GM12865 (cell line): ENCODE measurements around the gene ANKRD28.
A peak's percentile ranks its signal among the peaks of the same experiment; 100 is the strongest.

Experiments used
- DNase-seq: peaks from one replicate; pipeline ENCODE4 v3.0.0; 2010; ENCODE audit warnings: low read depth
- H3K4me3 ChIP-seq: 2 replicates; pipeline ENCODE4 v1.5.1; 2011; ENCODE audit warnings: mild to moderate bottlenecking, low read depth, low read length, control low read depth
- TF ChIP-seq, protein P1 (sequence below): IDR thresholded peaks from 2 replicates; pipeline ENCODE4 v1.5.1; 2011; ENCODE audit warnings: low read length, control low read depth, low read depth, inconsistent platforms; ENCODE audit not compliant: insufficient read depth; ENCODE audit errors: missing control alignments

ANKRD28 gene

DNA sequence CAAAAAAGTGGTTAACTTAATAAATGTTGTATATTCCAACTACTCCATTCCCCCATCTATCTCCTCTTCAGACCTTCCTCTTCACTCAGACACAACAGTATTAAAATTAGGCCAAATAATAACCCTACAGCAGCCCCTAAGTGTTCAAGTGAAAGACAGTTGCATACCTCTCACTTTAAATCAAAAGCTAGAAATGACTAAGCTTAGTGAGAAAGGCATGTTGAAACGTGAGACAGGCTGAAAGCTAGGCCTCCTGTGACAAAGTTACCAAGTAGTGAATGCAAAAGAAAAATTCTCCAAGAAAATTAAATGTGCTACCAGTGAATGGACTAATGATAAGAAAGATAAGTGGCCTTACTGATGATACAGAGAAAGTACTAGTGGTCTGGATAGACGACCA lies 71.7 kb downstream of the ANKRD28 start:
- TF ChIP-seq, protein P1, sequence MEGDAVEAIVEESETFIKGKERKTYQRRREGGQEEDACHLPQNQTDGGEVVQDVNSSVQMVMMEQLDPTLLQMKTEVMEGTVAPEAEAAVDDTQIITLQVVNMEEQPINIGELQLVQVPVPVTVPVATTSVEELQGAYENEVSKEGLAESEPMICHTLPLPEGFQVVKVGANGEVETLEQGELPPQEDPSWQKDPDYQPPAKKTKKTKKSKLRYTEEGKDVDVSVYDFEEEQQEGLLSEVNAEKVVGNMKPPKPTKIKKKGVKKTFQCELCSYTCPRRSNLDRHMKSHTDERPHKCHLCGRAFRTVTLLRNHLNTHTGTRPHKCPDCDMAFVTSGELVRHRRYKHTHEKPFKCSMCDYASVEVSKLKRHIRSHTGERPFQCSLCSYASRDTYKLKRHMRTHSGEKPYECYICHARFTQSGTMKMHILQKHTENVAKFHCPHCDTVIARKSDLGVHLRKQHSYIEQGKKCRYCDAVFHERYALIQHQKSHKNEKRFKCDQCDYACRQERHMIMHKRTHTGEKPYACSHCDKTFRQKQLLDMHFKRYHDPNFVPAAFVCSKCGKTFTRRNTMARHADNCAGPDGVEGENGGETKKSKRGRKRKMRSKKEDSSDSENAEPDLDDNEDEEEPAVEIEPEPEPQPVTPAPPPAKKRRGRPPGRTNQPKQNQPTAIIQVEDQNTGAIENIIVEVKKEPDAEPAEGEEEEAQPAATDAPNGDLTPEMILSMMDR = no peak
- peak; percentile 77 for DNase-seq
- H3K4me3 ChIP-seq = no peak overlapping the region

DNA sequence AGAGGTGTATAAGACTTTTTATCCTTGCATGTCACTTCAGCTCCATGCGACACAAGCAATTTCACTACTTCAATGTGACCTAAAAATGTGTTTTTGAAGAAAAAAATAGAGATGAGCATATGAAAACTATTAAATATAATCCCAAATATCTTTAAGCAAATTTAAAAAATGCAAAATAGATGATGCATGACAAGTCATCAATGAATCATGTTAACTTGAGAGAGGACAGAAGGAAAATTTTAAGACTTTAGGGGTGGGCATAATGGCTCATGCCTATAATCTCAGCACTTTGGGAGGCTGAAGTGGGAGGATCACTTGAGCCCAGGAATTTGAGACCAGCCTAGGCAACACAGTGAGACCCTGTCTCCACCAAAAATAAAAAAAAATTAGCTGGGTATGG lies 73.3 kb downstream of the ANKRD28 start:
- DNase-seq = no peak
- TF ChIP-seq, protein P1 = no peak
- H3K4me3 ChIP-seq = no peak overlapping the region

DNA sequence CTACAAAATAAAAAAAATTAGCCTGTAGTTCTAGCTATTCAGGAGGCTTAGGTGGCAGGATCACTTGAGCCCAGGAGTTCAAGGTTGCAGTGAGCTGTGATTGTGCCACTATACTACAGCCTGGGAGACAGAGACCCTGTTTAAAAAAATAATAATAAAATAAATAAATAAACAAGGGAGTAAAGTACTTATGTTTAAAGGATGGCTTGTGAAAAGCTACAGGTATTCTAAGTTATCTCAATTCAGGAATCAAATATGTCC lies 74.2 kb downstream of the ANKRD28 start:
- H3K4me3 ChIP-seq = no peak overlapping the region
- TF ChIP-seq, protein P1 = no peak
- DNase-seq = no peak

DNA sequence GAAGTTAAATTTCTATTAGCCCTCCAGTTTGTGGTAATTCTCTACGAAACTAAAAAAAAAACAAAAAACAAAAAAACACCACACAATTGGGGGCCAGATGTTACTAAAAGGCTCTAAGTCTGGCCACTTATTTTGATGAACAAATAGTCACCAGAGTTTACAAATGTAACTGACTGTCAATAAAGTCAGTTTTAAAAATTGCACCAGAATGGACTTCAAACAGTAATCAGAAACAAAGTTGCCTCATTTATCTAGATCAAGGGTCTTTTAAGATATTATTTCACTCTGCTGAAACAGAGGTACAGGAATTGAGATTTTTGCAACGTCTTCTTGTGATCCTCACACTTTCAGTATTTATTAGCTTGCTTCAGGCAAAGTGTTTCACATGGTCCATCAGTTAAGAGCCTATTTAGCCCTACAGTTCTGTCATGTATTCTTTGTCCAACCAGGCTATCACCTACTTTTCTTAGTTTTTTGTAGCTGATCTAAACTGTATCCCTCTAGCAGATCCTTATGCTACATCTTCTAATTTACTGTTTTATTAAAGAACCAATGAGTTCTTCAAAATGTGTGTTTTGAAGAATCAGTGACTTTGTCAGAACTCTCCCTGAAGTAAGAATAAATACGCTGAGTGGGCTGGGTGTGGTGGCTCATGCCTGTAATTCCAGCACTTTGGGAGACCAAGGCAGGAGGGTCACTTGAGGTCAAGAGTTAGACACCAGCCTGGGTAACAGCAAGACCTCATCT lies 74.7 kb downstream of the ANKRD28 start:
- no peak overlapping the region for H3K4me3 ChIP-seq
- DNase-seq = peak; percentile 9
- TF ChIP-seq, protein P1 = no peak

DNA sequence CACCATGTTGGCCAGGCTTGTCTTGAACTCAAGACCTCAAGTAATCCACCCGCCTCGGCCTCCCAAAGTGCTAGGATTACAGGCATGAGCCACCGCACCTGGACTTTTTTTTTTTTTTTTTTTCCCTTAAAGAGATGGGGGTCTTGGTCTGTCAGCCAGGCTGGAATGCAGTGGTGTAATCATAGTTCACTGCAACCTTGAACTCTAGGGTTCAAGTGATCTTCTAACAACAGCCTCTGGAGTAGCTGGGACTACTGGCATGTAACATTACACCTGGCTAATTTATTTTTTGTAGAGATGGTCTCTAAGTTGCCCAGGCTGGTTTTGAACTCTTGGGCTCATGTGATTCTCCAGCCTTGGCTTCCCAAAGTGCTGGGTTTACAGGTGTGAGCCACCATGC lies 81.6 kb downstream of the ANKRD28 start:
- no peak overlapping the region for H3K4me3 ChIP-seq
- TF ChIP-seq, protein P1 = no peak
- DNase-seq = no peak

DNA sequence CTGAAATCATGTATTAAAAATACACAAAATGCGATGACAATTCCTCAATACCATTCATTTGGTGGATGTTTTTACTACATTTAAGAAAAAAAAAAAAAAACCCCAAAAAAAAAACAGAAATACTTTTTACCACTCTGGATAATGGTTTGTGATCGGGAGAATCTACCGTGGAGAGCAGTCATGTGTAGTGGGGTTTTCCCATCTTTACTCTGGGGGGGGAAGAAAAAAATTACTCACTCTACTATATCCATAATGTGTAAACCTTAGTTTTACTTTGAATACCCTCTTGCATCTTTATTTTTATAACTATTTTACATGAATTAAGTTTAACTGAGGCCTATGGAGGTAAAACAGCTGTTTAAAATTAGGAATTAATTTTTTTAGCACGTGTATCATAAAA lies 83.3 kb downstream of the ANKRD28 start:
- H3K4me3 ChIP-seq = no peak overlapping the region; the same call in 1 of the 2 replicates
- TF ChIP-seq, protein P1 = no peak
- peak; percentile 16 for DNase-seq

DNA sequence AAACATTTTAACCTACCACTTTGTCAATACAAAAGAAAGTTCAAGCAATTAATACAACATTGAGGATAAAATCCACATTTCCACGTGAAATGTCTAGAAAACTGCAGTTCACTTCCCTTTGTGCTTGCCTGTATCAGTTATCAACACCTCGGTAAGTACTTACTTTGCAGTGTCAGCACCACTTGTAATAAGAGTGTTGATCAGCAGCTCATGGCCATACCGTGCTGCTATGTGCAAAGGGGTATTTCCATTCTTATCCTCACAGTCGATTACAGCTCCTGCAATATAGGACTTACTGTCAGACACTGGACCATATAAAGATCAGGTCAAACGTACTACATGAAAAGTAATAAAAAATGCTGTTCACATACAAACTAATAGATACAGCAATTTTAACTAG lies 84.4 kb downstream of the ANKRD28 start:
- DNase-seq = peak; percentile 27
- no peak overlapping the region for H3K4me3 ChIP-seq
- TF ChIP-seq, protein P1 = no peak
